D721Med (cell line): ENCODE data around the gene SRRD.

Source experiments
- DNase-seq: peaks from one replicate; pipeline ENCODE4 v3.0.0; 2011; ENCODE audit warnings: low spot score; ENCODE audit not compliant: insufficient read length
- FAIRE-seq: peaks from 2 replicates; lab custom pipeline; 2011; peaks lifted over from hg19 to GRCh38; lab: Jason Lieb, UNC
- CTCF ChIP-seq: IDR thresholded peaks from 2 replicates; pipeline ENCODE4 v1.5.1; 2012; ENCODE audit warnings: mild to moderate bottlenecking, control low read depth; ENCODE audit not compliant: insufficient read depth; ENCODE audit errors: missing control alignments

The SRRD gene

GRCh38 chr22:26492220-26492619 lies 8.5 kb downstream of the SRRD start:
- no peak for FAIRE-seq
- TF ChIP-seq CTCF: no peak

GRCh38 chr22:26494506-26494905 lies 10.8 kb downstream of the SRRD start:
- FAIRE-seq: no peak
- no peak for TF ChIP-seq CTCF
- no peak for DNase-seq

More at GRCh38 chr22:26492220-26492619, 8.5 kb downstream of the SRRD start:
- DNase-seq: no peak

GRCh38 chr22:26496456-26496855 lies 12.8 kb downstream of the SRRD start:
- FAIRE-seq: no peak
- TF ChIP-seq CTCF: no peak
- no peak for DNase-seq

GRCh38 chr22:26499188-26499703 lies 15.6 kb downstream of the SRRD start:
- FAIRE-seq: no peak
- TF ChIP-seq CTCF: no peak

GRCh38 chr22:26501996-26502395 lies 18.3 kb downstream of the SRRD start:
- no peak for DNase-seq
- no peak for FAIRE-seq
- TF ChIP-seq CTCF: no peak

More at GRCh38 chr22:26499188-26499703, 15.6 kb downstream of the SRRD start:
- no peak for DNase-seq

GRCh38 chr22:26502688-26503561 lies 19.2 kb downstream of the SRRD start:
- TF ChIP-seq CTCF: peak; percentile 45
- FAIRE-seq (no peak), DNase-seq (no peak)

- DNase-seq (no peak), FAIRE-seq (no peak)
- no peak for TF ChIP-seq CTCF
Measured at GRCh38 chr22:26503758-26504157, 20.1 kb downstream of the SRRD start.
